BE2C (cell line): ENCODE data around the gene CSNK2B.

ENCODE experiments used
- DNase-seq: peaks from one replicate; pipeline ENCODE4 v3.0.0-alpha.2; 2020
- H3K27me3 ChIP-seq: fragments of 250-450 bp; sonication (Bioruptor Pico); 2 replicates; pipeline ENCODE4 v1.5.1; 2020; ENCODE audit warnings: mild to moderate bottlenecking
- H3K36me3 ChIP-seq: fragments of 250-450 bp; sonication (Bioruptor Pico); 2 replicates; pipeline ENCODE4 v1.5.1; 2020; ENCODE audit warnings: mild to moderate bottlenecking
- H3K4me1 ChIP-seq: fragments of 250-450 bp; sonication (Bioruptor Pico); 2 replicates; pipeline ENCODE4 v1.5.1; 2020
- H3K4me3 ChIP-seq: 2 replicates; pipeline ENCODE4 v1.5.1; 2011; ENCODE audit warnings: low read depth, low read length
- H3K9me3 ChIP-seq: fragments of 250-450 bp; sonication (Bioruptor Pico); 2 replicates; pipeline ENCODE4 v1.5.1; 2020
- CTCF ChIP-seq: IDR thresholded peaks from 2 replicates; pipeline ENCODE4 v1.5.1; 2012; ENCODE audit warnings: mild to moderate bottlenecking, low read depth, low read length

Gene CSNK2B

GRCh38 chr6:31658983-31659648 lies 6.8 kb upstream of the CSNK2B start:
- no peak for TF ChIP-seq CTCF
- Histone ChIP-seq H3K4me3 (peak overlapping the region; percentile 85), H3K27me3 (no peaks in the 10 kb centered on the region), H3K9me3 (no peaks in the 10 kb centered on the region), H3K4me1 (no peaks in the 10 kb centered on the region), H3K36me3 (peaks cover 8% of the 10 kb centered on the region)
- no peak for DNase-seq

DNA sequence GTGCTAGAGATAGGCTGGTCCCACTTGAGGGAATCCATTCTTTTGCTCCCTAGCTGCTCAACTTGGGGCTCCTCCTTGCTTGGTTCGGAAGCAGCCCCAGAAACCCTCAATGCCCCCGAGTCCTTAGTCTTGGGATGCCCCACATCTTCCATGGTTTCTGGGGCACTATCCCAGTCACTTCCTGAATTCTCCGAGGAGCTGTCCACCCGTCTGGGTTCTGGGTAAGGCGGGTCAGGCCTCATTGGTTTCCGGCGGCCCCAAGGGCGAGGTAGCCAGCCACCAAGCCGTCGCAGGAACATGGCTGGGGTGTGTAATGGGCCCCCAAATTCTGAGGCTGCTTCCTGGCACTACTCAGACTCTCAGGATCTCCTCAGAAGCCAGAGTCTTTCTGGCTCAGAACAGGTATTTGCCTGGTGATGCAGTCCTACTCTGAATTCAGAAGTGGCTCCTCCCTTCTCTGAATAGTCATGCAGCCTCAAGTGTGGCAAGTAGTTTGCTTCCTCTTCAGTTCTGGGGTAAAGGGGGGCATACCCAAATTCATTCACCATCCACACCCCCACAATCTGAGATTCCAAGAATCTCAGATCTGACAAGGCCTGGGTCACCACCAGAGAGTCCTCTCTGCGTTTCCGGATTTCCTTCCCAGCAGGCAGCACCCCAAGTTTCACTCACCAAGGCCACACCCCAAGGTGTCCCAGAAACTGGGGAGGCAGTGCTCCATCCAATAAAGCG lies 6.1 kb upstream of the CSNK2B start:
- TF ChIP-seq CTCF, result no peak
- no peaks in the 10 kb centered on the region for H3K4me1 ChIP-seq
- peaks cover 8% of the 10 kb centered on the region for H3K36me3 ChIP-seq
- no peak for DNase-seq
- H3K27me3 ChIP-seq, result no peaks in the 10 kb centered on the region
- no peaks in the 10 kb centered on the region for H3K9me3 ChIP-seq
- peak overlapping the region; percentile 85 for H3K4me3 ChIP-seq

DNA sequence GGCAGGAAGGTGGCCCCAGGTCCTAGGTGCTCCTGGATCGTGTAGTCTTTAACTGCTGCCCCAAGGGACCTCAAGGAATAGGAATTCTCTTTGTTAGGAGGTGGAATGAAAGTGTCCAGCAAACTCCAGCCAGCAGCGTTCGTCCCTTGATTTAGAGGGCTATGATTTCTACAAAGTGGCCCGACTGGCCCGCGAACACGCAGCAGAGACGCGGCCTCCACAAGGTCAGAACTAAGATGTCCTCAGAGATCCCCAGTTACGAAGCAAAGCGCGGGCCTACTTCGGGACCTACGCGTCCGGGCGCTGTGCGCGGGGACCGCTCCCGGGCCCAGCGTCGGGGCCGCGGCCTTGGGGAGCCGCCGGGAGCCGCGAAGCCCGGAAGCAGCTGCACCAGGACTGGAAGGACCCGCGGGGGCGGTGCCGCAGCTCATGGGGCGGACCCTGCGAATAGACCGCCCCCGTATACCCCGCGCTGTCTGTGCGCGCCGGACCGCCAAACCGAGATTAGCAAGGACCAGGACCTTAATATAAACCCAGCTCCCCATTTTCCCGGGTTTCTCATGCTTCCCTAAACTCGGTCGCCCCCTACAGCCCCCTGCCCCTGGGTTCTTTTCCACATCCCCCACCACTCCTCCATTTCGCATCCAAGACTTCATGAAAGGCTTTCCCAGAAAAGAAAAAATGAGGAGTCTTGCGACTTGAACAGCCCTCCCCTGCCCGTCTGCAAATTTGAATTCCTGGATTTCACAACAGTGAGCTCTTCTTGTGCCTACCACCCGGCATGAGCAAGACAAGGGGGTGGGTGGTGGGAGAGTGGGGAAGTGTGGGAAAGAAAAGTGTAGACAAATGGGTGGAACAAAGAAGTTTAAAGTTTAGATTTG lies 5.3 kb upstream of the CSNK2B start, which contains the start of gene C6orf47:
C6orf47 (minus strand) TSS at position 398 of the 881 bp plus-strand sequence. CDS start 831 bp downstream, outside the sequence.
- peak; percentile 91 for DNase-seq
- no peaks in the 10 kb centered on the region for H3K4me1 ChIP-seq
- H3K27me3 ChIP-seq, result no peaks in the 10 kb centered on the region
- peak within 1 kb of the TSS; percentile 85 for H3K4me3 ChIP-seq
- peaks cover 8% of the 10 kb centered on the region for H3K36me3 ChIP-seq
- H3K9me3 ChIP-seq, result no peaks in the 10 kb centered on the region
- no peak for TF ChIP-seq CTCF

- DNase-seq, result no peak
- Histone ChIP-seq H3K36me3 (peaks cover 8% of the 10 kb centered on the region), H3K9me3 (no peaks in the 10 kb centered on the region), H3K4me3 (peak overlapping the region; percentile 85), H3K4me1 (no peaks in the 10 kb centered on the region), H3K27me3 (no peaks in the 10 kb centered on the region)
- no peak for TF ChIP-seq CTCF
These were observed 4.4 kb upstream of the CSNK2B start for GRCh38 chr6:31661262-31662123.

DNA sequence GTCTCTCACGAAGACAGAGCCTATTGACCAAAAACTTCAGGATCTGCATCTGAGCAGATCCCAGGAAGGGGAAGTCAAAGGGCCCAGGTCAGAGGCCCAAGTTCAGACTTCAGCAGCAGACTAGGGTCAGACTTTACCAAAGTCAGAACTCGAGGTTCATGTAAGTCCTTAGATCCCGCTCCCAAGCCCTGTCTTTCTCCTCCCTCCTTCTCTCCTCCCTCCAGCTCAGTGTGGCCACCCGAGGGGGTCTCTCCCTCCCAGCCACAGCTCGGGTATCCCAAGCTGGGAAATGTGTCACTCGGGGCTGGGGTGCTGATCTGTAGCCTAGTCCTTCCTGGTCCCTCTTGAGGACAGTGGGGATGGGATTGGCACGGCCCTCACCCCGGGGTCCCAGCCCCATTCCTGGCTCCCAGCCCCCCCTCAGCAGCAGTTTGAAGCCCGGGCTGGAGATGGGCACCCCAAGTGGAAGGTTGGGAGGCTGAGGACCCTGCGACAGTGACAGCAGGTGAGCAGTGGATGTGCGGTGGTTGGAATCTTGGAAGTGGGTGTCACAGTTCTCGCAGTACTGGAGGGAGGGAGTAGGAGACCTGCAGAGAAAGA lies 3.7 kb upstream of the CSNK2B start:
- TF ChIP-seq CTCF, result no peak
- no peaks in the 10 kb centered on the region for H3K4me1 ChIP-seq

More for the DNA sequence above, 3.7 kb upstream of the CSNK2B start:
- no peak overlapping the region for H3K4me3 ChIP-seq
- H3K9me3 ChIP-seq, result no peaks in the 10 kb centered on the region
- H3K36me3 ChIP-seq, result peaks cover 13% of the 10 kb centered on the region
- no peak for DNase-seq
- no peaks in the 10 kb centered on the region for H3K27me3 ChIP-seq
